ENCODE data around the gene CEP85L.

The CEP85L gene

DNA sequence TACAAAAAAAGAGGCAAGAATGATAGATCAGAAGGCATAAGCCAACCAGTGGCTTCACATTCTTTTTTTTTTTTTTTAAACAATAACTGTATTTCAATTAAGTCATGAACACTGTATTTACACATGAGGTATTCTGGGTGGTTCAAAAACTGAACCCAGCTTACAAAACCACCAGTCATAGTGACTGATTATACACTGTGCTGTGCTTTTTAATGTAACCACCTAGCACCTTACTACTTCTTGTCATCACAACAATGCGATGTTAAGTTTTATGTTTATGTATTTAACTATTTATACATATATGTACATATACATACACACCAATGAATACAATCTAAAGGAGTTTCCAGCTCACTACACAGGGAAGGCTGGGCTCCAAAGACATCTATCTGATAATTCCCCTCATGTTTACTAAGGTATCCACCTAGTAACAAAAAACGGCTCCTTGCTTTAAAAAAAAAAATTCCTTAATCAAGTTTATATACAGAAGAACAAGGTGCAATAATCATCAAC lies 190.4 kb downstream of the CEP85L start:
- Histone ChIP-seq H3K27ac (replicated peaks) (no peak overlapping the region), H3K27me3 (ENCODE audit: insufficient read depth, poor library complexity, severe bottlenecking) (no peaks in the 10 kb centered on the region), H3K4me3 (replicated peaks; ENCODE audit: insufficient read depth, low read length) (no peak overlapping the region)
- TF ChIP-seq POLR2AphosphoS5 (IDR thresholded peaks at IDR 0.05; ENCODE audit: low read depth) = no peak
- TF ChIP-seq SPI1 (IDR thresholded peaks at IDR 0.05; ENCODE audit: borderline replicate concordance, low read depth) = no peak
- TF ChIP-seq, protein P1, sequence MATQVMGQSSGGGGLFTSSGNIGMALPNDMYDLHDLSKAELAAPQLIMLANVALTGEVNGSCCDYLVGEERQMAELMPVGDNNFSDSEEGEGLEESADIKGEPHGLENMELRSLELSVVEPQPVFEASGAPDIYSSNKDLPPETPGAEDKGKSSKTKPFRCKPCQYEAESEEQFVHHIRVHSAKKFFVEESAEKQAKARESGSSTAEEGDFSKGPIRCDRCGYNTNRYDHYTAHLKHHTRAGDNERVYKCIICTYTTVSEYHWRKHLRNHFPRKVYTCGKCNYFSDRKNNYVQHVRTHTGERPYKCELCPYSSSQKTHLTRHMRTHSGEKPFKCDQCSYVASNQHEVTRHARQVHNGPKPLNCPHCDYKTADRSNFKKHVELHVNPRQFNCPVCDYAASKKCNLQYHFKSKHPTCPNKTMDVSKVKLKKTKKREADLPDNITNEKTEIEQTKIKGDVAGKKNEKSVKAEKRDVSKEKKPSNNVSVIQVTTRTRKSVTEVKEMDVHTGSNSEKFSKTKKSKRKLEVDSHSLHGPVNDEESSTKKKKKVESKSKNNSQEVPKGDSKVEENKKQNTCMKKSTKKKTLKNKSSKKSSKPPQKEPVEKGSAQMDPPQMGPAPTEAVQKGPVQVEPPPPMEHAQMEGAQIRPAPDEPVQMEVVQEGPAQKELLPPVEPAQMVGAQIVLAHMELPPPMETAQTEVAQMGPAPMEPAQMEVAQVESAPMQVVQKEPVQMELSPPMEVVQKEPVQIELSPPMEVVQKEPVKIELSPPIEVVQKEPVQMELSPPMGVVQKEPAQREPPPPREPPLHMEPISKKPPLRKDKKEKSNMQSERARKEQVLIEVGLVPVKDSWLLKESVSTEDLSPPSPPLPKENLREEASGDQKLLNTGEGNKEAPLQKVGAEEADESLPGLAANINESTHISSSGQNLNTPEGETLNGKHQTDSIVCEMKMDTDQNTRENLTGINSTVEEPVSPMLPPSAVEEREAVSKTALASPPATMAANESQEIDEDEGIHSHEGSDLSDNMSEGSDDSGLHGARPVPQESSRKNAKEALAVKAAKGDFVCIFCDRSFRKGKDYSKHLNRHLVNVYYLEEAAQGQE (IDR thresholded peaks at IDR 0.05; ENCODE audit: insufficient replicate concordance, low read depth) = no peak
- TF ChIP-seq, protein P2, sequence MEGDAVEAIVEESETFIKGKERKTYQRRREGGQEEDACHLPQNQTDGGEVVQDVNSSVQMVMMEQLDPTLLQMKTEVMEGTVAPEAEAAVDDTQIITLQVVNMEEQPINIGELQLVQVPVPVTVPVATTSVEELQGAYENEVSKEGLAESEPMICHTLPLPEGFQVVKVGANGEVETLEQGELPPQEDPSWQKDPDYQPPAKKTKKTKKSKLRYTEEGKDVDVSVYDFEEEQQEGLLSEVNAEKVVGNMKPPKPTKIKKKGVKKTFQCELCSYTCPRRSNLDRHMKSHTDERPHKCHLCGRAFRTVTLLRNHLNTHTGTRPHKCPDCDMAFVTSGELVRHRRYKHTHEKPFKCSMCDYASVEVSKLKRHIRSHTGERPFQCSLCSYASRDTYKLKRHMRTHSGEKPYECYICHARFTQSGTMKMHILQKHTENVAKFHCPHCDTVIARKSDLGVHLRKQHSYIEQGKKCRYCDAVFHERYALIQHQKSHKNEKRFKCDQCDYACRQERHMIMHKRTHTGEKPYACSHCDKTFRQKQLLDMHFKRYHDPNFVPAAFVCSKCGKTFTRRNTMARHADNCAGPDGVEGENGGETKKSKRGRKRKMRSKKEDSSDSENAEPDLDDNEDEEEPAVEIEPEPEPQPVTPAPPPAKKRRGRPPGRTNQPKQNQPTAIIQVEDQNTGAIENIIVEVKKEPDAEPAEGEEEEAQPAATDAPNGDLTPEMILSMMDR (IDR thresholded peaks at IDR 0.05; ENCODE audit: insufficient read depth, low read length) = no peak
- TF ChIP-seq GABPA (IDR thresholded peaks at IDR 0.05; ENCODE audit: low read depth) = no peak
- no peak for DNase-seq (ENCODE audit: low read depth in 1 of 2, low spot score in 1 of 2)

DNA sequence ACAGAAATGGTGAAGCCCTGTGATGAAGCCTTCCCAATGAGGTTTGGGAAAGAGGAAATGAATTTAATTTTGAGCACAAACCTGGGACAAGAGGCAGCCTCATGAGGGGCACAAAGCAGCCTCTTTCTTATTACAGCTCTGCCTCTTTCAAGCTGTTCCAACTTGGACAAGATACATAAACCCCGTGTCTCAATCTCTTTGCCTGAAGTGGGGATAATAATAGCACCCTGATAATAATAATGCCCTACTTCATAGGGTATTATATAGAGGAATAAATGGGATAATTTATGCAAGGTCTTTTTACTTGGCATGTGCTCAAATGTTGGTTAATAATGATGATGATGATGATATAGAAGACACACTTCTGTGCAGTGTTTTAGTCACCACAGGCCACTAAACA lies 194.4 kb downstream of the CEP85L start:
- TF ChIP-seq POLR2AphosphoS5 (IDR thresholded peaks at IDR 0.05; ENCODE audit: low read depth) (no peak), SPI1 (IDR thresholded peaks at IDR 0.05; ENCODE audit: borderline replicate concordance, low read depth) (no peak), GABPA (IDR thresholded peaks at IDR 0.05; ENCODE audit: low read depth) (no peak)
- TF ChIP-seq, protein P2 (IDR thresholded peaks at IDR 0.05; ENCODE audit: insufficient read depth, low read length) = no peak
- TF ChIP-seq, protein P1 (IDR thresholded peaks at IDR 0.05; ENCODE audit: insufficient replicate concordance, low read depth) = no peak
- H3K4me3 ChIP-seq (replicated peaks; ENCODE audit: insufficient read depth, low read length) = no peak overlapping the region
- H3K27ac ChIP-seq (replicated peaks) = no peak overlapping the region
- no peaks in the 10 kb centered on the region for H3K27me3 ChIP-seq (ENCODE audit: insufficient read depth, poor library complexity, severe bottlenecking)
- no peak for DNase-seq (ENCODE audit: low read depth in 1 of 2, low spot score in 1 of 2)

DNA sequence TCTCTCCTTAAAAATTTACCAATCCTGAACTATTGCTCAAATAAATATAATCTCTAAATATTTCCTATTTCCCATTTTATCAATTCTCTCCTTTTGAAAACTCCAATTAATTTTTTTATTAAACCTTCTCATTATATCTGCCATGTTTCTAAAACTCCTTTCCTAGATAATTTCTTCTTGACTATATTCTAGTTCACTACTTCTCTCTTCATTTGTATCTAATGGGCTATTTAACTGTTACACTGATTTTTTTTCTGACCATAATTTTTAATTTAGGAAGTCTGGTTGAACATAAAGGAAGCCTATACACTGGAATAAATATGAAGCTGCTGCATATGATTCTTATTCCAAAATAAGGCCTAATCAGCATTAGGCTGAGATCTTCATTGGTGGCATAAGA lies 199.6 kb downstream of the CEP85L start:
- no peaks in the 10 kb centered on the region for H3K27me3 ChIP-seq (ENCODE audit: insufficient read depth, poor library complexity, severe bottlenecking)
- no peak overlapping the region for H3K4me3 ChIP-seq (replicated peaks; ENCODE audit: insufficient read depth, low read length)
- TF ChIP-seq POLR2AphosphoS5 (IDR thresholded peaks at IDR 0.05; ENCODE audit: low read depth) (no peak), GABPA (IDR thresholded peaks at IDR 0.05; ENCODE audit: low read depth) (no peak), SPI1 (IDR thresholded peaks at IDR 0.05; ENCODE audit: borderline replicate concordance, low read depth) (no peak)
- TF ChIP-seq, protein P1 (IDR thresholded peaks at IDR 0.05; ENCODE audit: insufficient replicate concordance, low read depth) = no peak
- TF ChIP-seq, protein P2 (IDR thresholded peaks at IDR 0.05; ENCODE audit: insufficient read depth, low read length) = no peak
- H3K27ac ChIP-seq (replicated peaks) = no peak overlapping the region
- DNase-seq (ENCODE audit: low read depth in 1 of 2, low spot score in 1 of 2) = no peak
